KMS-11 (cell line): Measurements from ENCODE around the gene SRSF5.

ENCODE experiments used
- H2AFZ ChIP-seq: fragments of 200-600 bp; sonication (generic); 2 replicates; pipeline ENCODE4 v1.6.1; 2016; ENCODE audit warnings: antibody characterized with exemption, mixed run types, low read depth
- H3K27ac ChIP-seq: fragments of 200-600 bp; sonication (generic); 2 replicates; pipeline ENCODE4 v1.6.1; 2016; ENCODE audit warnings: mild to moderate bottlenecking, mixed run types
- H3K27me3 ChIP-seq: fragments of 200-600 bp; sonication (generic); 2 replicates; pipeline ENCODE4 v1.6.1; 2017; ENCODE audit warnings: mild to moderate bottlenecking, low read depth, mixed run types, moderate library complexity; ENCODE audit not compliant: insufficient read depth
- H3K36me3 ChIP-seq: fragments of 200-600 bp; sonication (generic); 2 replicates; pipeline ENCODE4 v1.6.1; 2017; ENCODE audit warnings: mild to moderate bottlenecking, mixed run types; ENCODE audit not compliant: insufficient read depth
- H3K4me1 ChIP-seq: fragments of 200-600 bp; sonication (generic); 2 replicates; pipeline ENCODE4 v1.6.1; 2016; ENCODE audit warnings: mild to moderate bottlenecking, low read depth, mixed run types; ENCODE audit not compliant: poor library complexity, severe bottlenecking
- H3K4me2 ChIP-seq: fragments of 200-600 bp; sonication (generic); 2 replicates; pipeline ENCODE4 v1.7.0; 2016; ENCODE audit warnings: mild to moderate bottlenecking, mixed run types
- H3K4me3 ChIP-seq: fragments of 200-600 bp; sonication (generic); IDR thresholded peaks from 2 replicates; pipeline ENCODE4 v1.6.1; 2017; ENCODE audit warnings: low read depth, low read length, mixed read lengths; ENCODE audit not compliant: insufficient read depth
- H3K79me2 ChIP-seq: fragments of 200-600 bp; sonication (generic); 2 replicates; pipeline ENCODE4 v1.6.1; 2016; ENCODE audit warnings: low read depth, mixed run types; ENCODE audit not compliant: insufficient read depth
- H3K9ac ChIP-seq: fragments of 200-600 bp; sonication (generic); 2 replicates; pipeline ENCODE4 v1.6.1; 2016; ENCODE audit warnings: mild to moderate bottlenecking, mixed run types
- H4K20me1 ChIP-seq: fragments of 200-600 bp; sonication (generic); 2 replicates; pipeline ENCODE4 v1.6.1; 2016; ENCODE audit warnings: mild to moderate bottlenecking, mixed run types; ENCODE audit not compliant: insufficient read depth
- TF ChIP-seq, protein P1 (sequence below): fragments of 200-600 bp; sonication (generic); conservative IDR thresholded peaks from 2 replicates; pipeline ENCODE4 v1.6.1; 2017; ENCODE audit warnings: low read depth, mild to moderate bottlenecking, antibody characterized with exemption, low read length, moderate library complexity, mixed read lengths

SRSF5 gene

DNA sequence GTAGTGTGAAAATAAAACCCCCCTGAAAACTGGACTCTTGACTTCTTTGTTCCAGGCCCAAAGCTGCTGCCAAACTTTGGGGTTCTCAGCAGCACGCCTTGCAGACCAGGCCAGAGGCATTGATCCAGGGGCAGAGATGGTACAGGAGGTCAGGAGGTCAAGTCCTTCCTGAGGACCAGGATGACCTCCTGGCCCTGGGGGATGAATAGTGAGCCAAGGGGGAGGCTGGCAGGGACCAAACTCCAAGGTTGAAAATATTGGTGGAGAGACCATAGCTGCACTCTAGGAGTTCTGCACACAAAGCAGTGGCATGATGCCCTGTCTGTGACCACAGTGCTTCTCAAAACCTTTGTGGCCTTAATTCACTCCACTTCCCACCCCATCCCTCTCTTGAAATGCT, 18.0 kb downstream of the SRSF5 start:
- no peaks in the 10 kb centered on the region for H3K79me2 ChIP-seq
- TF ChIP-seq, protein P1, sequence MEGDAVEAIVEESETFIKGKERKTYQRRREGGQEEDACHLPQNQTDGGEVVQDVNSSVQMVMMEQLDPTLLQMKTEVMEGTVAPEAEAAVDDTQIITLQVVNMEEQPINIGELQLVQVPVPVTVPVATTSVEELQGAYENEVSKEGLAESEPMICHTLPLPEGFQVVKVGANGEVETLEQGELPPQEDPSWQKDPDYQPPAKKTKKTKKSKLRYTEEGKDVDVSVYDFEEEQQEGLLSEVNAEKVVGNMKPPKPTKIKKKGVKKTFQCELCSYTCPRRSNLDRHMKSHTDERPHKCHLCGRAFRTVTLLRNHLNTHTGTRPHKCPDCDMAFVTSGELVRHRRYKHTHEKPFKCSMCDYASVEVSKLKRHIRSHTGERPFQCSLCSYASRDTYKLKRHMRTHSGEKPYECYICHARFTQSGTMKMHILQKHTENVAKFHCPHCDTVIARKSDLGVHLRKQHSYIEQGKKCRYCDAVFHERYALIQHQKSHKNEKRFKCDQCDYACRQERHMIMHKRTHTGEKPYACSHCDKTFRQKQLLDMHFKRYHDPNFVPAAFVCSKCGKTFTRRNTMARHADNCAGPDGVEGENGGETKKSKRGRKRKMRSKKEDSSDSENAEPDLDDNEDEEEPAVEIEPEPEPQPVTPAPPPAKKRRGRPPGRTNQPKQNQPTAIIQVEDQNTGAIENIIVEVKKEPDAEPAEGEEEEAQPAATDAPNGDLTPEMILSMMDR = no peak
- no peak overlapping the region for H3K9ac ChIP-seq
- H3K36me3 ChIP-seq = no peaks in the 10 kb centered on the region
- no peak overlapping the region for H3K4me3 ChIP-seq
- H4K20me1 ChIP-seq = no peaks in the 10 kb centered on the region
- no peak overlapping the region for H3K27ac ChIP-seq
- no peak overlapping the region for H2AFZ ChIP-seq
- no peak overlapping the region for H3K4me2 ChIP-seq
- no peaks in the 10 kb centered on the region for H3K4me1 ChIP-seq
- H3K27me3 ChIP-seq = no peaks in the 10 kb centered on the region

DNA sequence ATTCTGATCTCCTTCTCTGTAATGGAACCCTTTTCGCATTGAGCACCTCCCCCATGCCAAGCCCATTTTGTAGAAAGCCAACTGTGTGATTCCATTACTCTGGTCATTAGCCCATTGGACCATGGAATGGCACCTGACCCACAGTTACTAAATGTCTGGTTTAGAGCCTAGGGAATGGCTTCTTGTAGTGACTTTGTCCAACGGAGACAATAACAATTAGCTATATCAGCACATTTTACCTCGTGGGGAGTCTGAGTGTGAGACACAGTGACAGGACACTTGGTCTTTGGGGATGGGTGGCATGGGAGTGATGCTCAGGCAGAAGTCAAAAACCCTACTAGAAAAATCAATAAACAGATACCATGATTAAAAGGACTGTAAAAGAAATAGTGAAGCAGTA, 19.7 kb downstream of the SRSF5 start:
- H3K4me1 ChIP-seq = peaks cover 7% of the 10 kb centered on the region
- TF ChIP-seq, protein P1 = no peak
- no peak overlapping the region for H3K9ac ChIP-seq

DNA sequence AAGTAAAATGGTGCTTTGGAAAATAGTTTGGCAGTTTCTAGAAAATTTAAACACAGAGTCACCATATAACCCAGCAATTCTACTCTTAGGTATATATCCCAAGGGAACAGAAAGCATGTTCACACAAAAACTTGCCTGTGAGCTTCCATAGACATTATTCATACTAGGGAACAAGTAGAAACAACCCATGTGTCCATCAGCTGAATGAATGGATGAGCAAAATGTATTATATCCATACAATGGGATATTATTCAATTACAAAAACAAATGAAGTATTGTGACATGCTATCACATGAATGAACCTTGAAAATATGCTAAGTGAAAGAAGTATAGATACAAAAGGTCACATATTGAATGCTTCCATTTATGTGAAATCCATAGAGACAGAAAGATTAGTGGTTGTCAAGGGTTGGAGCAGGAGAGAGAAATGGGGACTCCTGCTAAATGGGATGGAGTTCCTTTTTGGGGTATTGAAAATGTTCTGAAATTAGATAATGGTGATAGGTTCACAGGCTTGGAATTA, 22.2 kb downstream of the SRSF5 start:
- Histone ChIP-seq H3K4me1 (peaks cover 7% of the 10 kb centered on the region), H3K36me3 (no peaks in the 10 kb centered on the region), H3K4me3 (no peak overlapping the region), H3K27ac (no peak overlapping the region), H3K27me3 (no peaks in the 10 kb centered on the region), H3K4me2 (no peak overlapping the region), H3K9ac (no peak overlapping the region), H3K79me2 (no peaks in the 10 kb centered on the region), H2AFZ (no peak overlapping the region), H4K20me1 (no peaks in the 10 kb centered on the region)
- TF ChIP-seq, protein P1 = no peak

More for the DNA sequence above, 19.7 kb downstream of the SRSF5 start:
- Histone ChIP-seq H3K36me3 (no peaks in the 10 kb centered on the region), H2AFZ (no peak overlapping the region), H3K27me3 (no peaks in the 10 kb centered on the region), H4K20me1 (no peaks in the 10 kb centered on the region), H3K27ac (no peak overlapping the region), H3K4me2 (no peak overlapping the region), H3K79me2 (no peaks in the 10 kb centered on the region), H3K4me3 (no peak overlapping the region)

DNA sequence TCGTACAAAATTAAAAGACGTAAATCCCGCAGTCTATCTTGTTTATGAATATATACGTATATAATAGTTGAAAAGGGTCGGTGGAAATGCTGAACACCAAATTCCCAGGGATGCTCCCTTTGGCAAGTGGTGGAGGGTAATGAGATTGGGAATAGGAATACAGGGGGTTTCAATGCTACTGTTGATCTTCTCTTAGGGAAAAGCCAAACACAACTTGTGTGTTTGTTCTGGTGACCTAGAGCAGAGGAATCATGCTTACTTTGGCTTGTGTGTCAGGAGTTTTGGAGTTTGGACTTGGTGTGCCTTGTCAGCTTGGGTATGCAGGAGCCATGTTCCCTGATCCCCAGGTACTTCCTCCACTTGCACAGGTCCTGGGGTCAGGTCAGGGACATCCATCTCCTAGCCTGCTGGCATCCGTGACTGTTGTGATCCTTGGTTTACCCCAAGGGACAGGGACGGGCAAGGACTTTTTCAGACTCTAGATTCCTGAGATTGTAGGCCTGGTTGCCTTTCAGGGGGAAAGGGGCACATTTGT, 26.0 kb downstream of the SRSF5 start:
- no peaks in the 10 kb centered on the region for H3K27me3 ChIP-seq
- TF ChIP-seq, protein P1 = no peak

More for the DNA sequence above, 26.0 kb downstream of the SRSF5 start:
- Histone ChIP-seq H4K20me1 (no peaks in the 10 kb centered on the region), H3K79me2 (no peaks in the 10 kb centered on the region), H2AFZ (no peak overlapping the region), H3K4me2 (no peak overlapping the region), H3K4me1 (peaks cover 7% of the 10 kb centered on the region), H3K36me3 (no peaks in the 10 kb centered on the region), H3K4me3 (no peak overlapping the region), H3K27ac (no peak overlapping the region), H3K9ac (no peak overlapping the region)
